ENCODE results near the gene SETD3.

DNA sequence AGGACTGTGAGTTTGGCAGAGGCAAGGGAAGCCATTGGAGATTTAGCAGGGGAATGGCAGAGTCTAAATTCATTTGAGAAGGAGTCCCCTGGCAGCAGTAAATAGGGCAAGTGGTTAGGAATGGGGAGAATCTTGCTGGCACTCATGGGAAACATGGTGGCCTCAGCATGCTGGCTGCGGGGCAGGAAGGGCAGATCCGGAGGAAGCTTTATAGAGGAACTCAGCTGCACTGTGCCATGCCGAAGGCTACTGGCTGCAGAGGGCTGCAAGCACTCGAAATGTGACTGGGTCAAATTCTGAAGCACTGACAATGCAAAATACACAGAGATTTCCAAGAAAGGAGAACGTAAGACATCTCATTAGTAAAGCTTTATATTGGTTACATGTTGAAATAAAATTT lies 24.4 kb upstream of the SETD3 start:
- TF ChIP-seq GATA2 (IDR thresholded peaks at IDR 0.05; ENCODE audit: low read depth, low read length): no peak
- TF ChIP-seq GATA3 (IDR thresholded peaks at IDR 0.05; ENCODE audit: low read depth, low read length): no peak

All from SH-SY5Y (cell line).